Measurements from ENCODE around the gene RUSF1.

GRCh38 chr16:31483081-31483480, 25.1 kb downstream of the RUSF1 start, which contains the start of gene SLC5A2:
- no peak for TF ChIP-seq CTCF (IDR thresholded peaks at IDR 0.05)
- no peak for TF ChIP-seq POLR2A (IDR thresholded peaks at IDR 0.05)

Data from adrenal gland (tissue), 5 donors.